ENCODE measurements around the gene PBLD. TPM values are rescaled to one million over a fixed set of nuclear protein-coding genes. Genes with fewer than 3 reads are reported as not detected.
"Not testable (repeated sequence)": the region's sequence is repeated elsewhere in the genome, so short reads cannot be mapped to it uniquely, and the experiment has no call there.

PBLD gene
- polyA plus RNA-seq, 3 donors from 2014 or later = 1.3 to 2.6 (median 1.5) TPM

GRCh38 chr10:68284062-68285001 is 48.4 kb downstream of the PBLD start:
- Mint-ChIP-seq H3K9me3 (no peaks in the 10 kb centered on the region), H3K27ac (no peak overlapping the region), H3K4me3 (no peak overlapping the region)

GRCh38 chr10:68280758-68281157 is 52.0 kb downstream of the PBLD start:
- Mint-ChIP-seq H3K27ac (no peak overlapping the region), H3K27me3 (ENCODE audit: low read depth in 3 of 3) (no peaks in the 10 kb centered on the region), H3K9me3 (peaks cover 0 to 17% (median 4%) of the 10 kb centered on the region in 6 donors), H3K36me3 (peaks cover 0 to 5% (median 0%) of the 10 kb centered on the region in 3 donors), H3K4me3 (no peak overlapping the region), H3K4me1 (peaks cover 9 to 14% of the 10 kb centered on the region in 2 donors)
- no peak for DNase-seq

More at GRCh38 chr10:68284062-68285001, 48.4 kb downstream of the PBLD start:
- H3K36me3 Mint-ChIP-seq = peaks cover 0 to 3% (median 0%) of the 10 kb centered on the region in 3 donors
- no peaks in the 10 kb centered on the region for H3K27me3 Mint-ChIP-seq (ENCODE audit: low read depth in 3 of 3)
- DNase-seq = no peak
- H3K4me1 Mint-ChIP-seq = no peaks in the 10 kb centered on the region

GRCh38 chr10:68278906-68279753 is 53.6 kb downstream of the PBLD start:
- H3K4me3 Mint-ChIP-seq; DNase-seq; H3K27ac Mint-ChIP-seq; H3K36me3 Mint-ChIP-seq; H3K27me3 Mint-ChIP-seq (ENCODE audit: low read depth in 3 of 3): not testable (repeated sequence)
- Mint-ChIP-seq H3K9me3 (peaks cover 0 to 17% (median 4%) of the 10 kb centered on the region in 6 donors), H3K4me1 (peaks cover 13 to 15% of the 10 kb centered on the region in 2 donors)

- peaks cover 0 to 17% (median 4%) of the 10 kb centered on the region in 6 donors for H3K9me3 Mint-ChIP-seq
Observed at GRCh38 chr10:68277814-68278213, 54.9 kb downstream of the PBLD start.

GRCh38 chr10:68276224-68276623 is 56.5 kb downstream of the PBLD start:
- H3K4me1 Mint-ChIP-seq = peaks cover 13 to 15% of the 10 kb centered on the region in 2 donors
- H3K36me3 Mint-ChIP-seq = peaks cover 0 to 5% (median 0%) of the 10 kb centered on the region in 3 donors
- peak overlapping the region in 2 of 6 donors; percentile 28 to 36 for H3K27ac Mint-ChIP-seq
- peaks cover 0 to 2% (median 1%) of the 10 kb centered on the region in 3 donors for H3K27me3 Mint-ChIP-seq (ENCODE audit: low read depth in 3 of 3)
- peaks cover 0 to 17% (median 4%) of the 10 kb centered on the region in 6 donors for H3K9me3 Mint-ChIP-seq
- no peak overlapping the region for H3K4me3 Mint-ChIP-seq
- DNase-seq = peak; percentile 34 to 40 (median 38)

More at GRCh38 chr10:68277814-68278213, 54.9 kb downstream of the PBLD start:
- H3K4me1 Mint-ChIP-seq = peaks cover 13 to 15% of the 10 kb centered on the region in 2 donors
- H3K36me3 Mint-ChIP-seq; DNase-seq; H3K27me3 Mint-ChIP-seq (ENCODE audit: low read depth in 3 of 3); H3K27ac Mint-ChIP-seq; H3K4me3 Mint-ChIP-seq: not testable (repeated sequence)

GRCh38 chr10:68275600-68276126 is 57.1 kb downstream of the PBLD start:
- peaks cover 13 to 15% of the 10 kb centered on the region in 2 donors for H3K4me1 Mint-ChIP-seq
- H3K27me3 Mint-ChIP-seq (ENCODE audit: low read depth in 3 of 3) = peaks cover 0 to 2% (median 1%) of the 10 kb centered on the region in 3 donors
- no peak overlapping the region for H3K4me3 Mint-ChIP-seq
- peaks cover 0 to 17% (median 4%) of the 10 kb centered on the region in 6 donors for H3K9me3 Mint-ChIP-seq
- no peak overlapping the region for H3K27ac Mint-ChIP-seq
- H3K36me3 Mint-ChIP-seq = peaks cover 0 to 5% (median 0%) of the 10 kb centered on the region in 3 donors
- DNase-seq = no peak

- H3K4me1 Mint-ChIP-seq = peaks cover 13 to 15% of the 10 kb centered on the region in 2 donors
- no peak overlapping the region for H3K27ac Mint-ChIP-seq
- peaks cover 1 to 4% (median 4%) of the 10 kb centered on the region in 3 donors for H3K27me3 Mint-ChIP-seq (ENCODE audit: low read depth in 3 of 3)
- H3K36me3 Mint-ChIP-seq = peaks cover 0 to 5% (median 0%) of the 10 kb centered on the region in 3 donors
- no peak for DNase-seq
- peaks cover 0 to 10% (median 3%) of the 10 kb centered on the region in 6 donors for H3K9me3 Mint-ChIP-seq
- H3K4me3 Mint-ChIP-seq = no peak overlapping the region
Observed at GRCh38 chr10:68272833-68273232, 59.9 kb downstream of the PBLD start.

GRCh38 chr10:68271196-68271882 is 61.4 kb downstream of the PBLD start:
- Mint-ChIP-seq H3K4me3 (no peak overlapping the region), H3K36me3 (no peaks in the 10 kb centered on the region), H3K4me1 (peaks cover 7 to 9% of the 10 kb centered on the region in 2 donors), H3K27me3 (ENCODE audit: low read depth in 3 of 3) (peaks cover 1 to 4% (median 4%) of the 10 kb centered on the region in 3 donors), H3K9me3 (no peaks in the 10 kb centered on the region), H3K27ac (no peak overlapping the region)
- no peak for DNase-seq

GRCh38 chr10:68269562-68270290 is 63.0 kb downstream of the PBLD start:
- Mint-ChIP-seq H3K27ac (no peak overlapping the region), H3K4me1 (no peaks in the 10 kb centered on the region), H3K27me3 (ENCODE audit: low read depth in 3 of 3) (peaks cover 1 to 4% (median 4%) of the 10 kb centered on the region in 3 donors), H3K4me3 (no peak overlapping the region), H3K9me3 (no peaks in the 10 kb centered on the region), H3K36me3 (no peaks in the 10 kb centered on the region)
- no peak for DNase-seq

GRCh38 chr10:68261132-68261856 is 71.4 kb downstream of the PBLD start:
- Mint-ChIP-seq H3K27me3 (ENCODE audit: low read depth in 3 of 3) (peaks cover 0 to 4% (median 3%) of the 10 kb centered on the region in 3 donors), H3K27ac (no peak overlapping the region), H3K9me3 (peaks cover 0 to 3% (median 0%) of the 10 kb centered on the region in 6 donors), H3K4me3 (no peak overlapping the region), H3K36me3 (peaks cover 0 to 6% (median 0%) of the 10 kb centered on the region in 3 donors), H3K4me1 (no peaks in the 10 kb centered on the region)
- DNase-seq = no peak

- Mint-ChIP-seq H3K4me1 (no peaks in the 10 kb centered on the region), H3K9me3 (no peaks in the 10 kb centered on the region), H3K27me3 (ENCODE audit: low read depth in 3 of 3) (peaks cover 2 to 3% (median 3%) of the 10 kb centered on the region in 3 donors), H3K4me3 (no peak overlapping the region), H3K27ac (no peak overlapping the region), H3K36me3 (no peaks in the 10 kb centered on the region)
- DNase-seq = no peak
Observed at GRCh38 chr10:68253346-68253745, 79.4 kb downstream of the PBLD start.
